Stimulated activated CD8-positive, alpha-beta memory T cell treated with anti-CD3 and anti-CD28 coated beads, Interleukin-4, amount 100 ng/mL, for 48 hours (primary cell): Measurements from ENCODE around the gene PAK4.

Source experiments
- DNase-seq: peaks from one replicate; pipeline ENCODE4 v3.0.0-alpha.2; 2020

Gene PAK4

GRCh38 chr19:39147480-39147879 is 21.9 kb downstream of the PAK4 start:
- no peak for DNase-seq

- no peak for DNase-seq
Observed at GRCh38 chr19:39148939-39149529, 23.4 kb downstream of the PAK4 start.

GRCh38 chr19:39150235-39150634 is 24.6 kb downstream of the PAK4 start:
- no peak for DNase-seq

- no peak for DNase-seq
Observed at GRCh38 chr19:39150807-39151600, 25.4 kb downstream of the PAK4 start.

- DNase-seq = no peak
Observed at GRCh38 chr19:39152066-39152465, 26.5 kb downstream of the PAK4 start.

- DNase-seq = no peak
Observed at GRCh38 chr19:39154100-39154628, 28.6 kb downstream of the PAK4 start.

- no peak for DNase-seq
Observed at GRCh38 chr19:39154629-39155100, 29.1 kb downstream of the PAK4 start.

GRCh38 chr19:39155114-39155700 is 29.6 kb downstream of the PAK4 start:
- no peak for DNase-seq

- no peak for DNase-seq
Observed at GRCh38 chr19:39155741-39156140, 30.2 kb downstream of the PAK4 start.

GRCh38 chr19:39156326-39157230 is 31.0 kb downstream of the PAK4 start:
- DNase-seq = peak; percentile 39

GRCh38 chr19:39157275-39157996 is 31.9 kb downstream of the PAK4 start:
- DNase-seq = no peak

GRCh38 chr19:39157997-39158389 is 32.4 kb downstream of the PAK4 start:
- DNase-seq = no peak

- DNase-seq = no peak
Observed at GRCh38 chr19:39158646-39159260, 33.2 kb downstream of the PAK4 start.

GRCh38 chr19:39160523-39160861 is 34.9 kb downstream of the PAK4 start:
- no peak for DNase-seq

GRCh38 chr19:39160889-39161672 is 35.5 kb downstream of the PAK4 start:
- no peak for DNase-seq

- no peak for DNase-seq
Observed at GRCh38 chr19:39162441-39163043, 37.0 kb downstream of the PAK4 start.

GRCh38 chr19:39163621-39164020 is 38.0 kb downstream of the PAK4 start:
- no peak for DNase-seq

GRCh38 chr19:39164289-39164688 is 38.7 kb downstream of the PAK4 start:
- DNase-seq = no peak

- no peak for DNase-seq
Observed at GRCh38 chr19:39165857-39166256, 40.3 kb downstream of the PAK4 start.
